ENCODE measurements around the gene ZSCAN12. TPM values are rescaled to one million over a fixed set of nuclear protein-coding genes. Genes with fewer than 3 reads are reported as not detected.

ZSCAN12 gene
- total and polyA plus RNA-seq, 2 experiments from 2014 or later = 2.0 to 7.3 TPM

- Mint-ChIP-seq H3K36me3 (ENCODE audit: low read depth) (peaks cover 43% of the 10 kb centered on the region), H3K27me3 (ENCODE audit: insufficient read depth, low read depth, poor library complexity) (peaks cover 6% of the 10 kb centered on the region), H3K27ac (peak overlapping the region; percentile 97), H3K9me3 (no peaks in the 10 kb centered on the region), H3K4me3 (peak overlapping the region; percentile 86), H3K4me1 (peaks cover 14% of the 10 kb centered on the region)
- Histone ChIP-seq H3K4me3 (peak overlapping the region; percentile 49), H3K79me2 (replicated peaks; ENCODE audit: insufficient read depth) (peaks cover 12% of the 10 kb centered on the region), H4K20me1 (replicated peaks; ENCODE audit: insufficient read depth) (peaks cover 13% of the 10 kb centered on the region; the same call in 1 of the 2 replicates), H3F3A (replicated peaks; ENCODE audit: low read depth) (peaks cover 7% of the 10 kb centered on the region; the same call in 1 of the 2 replicates), H3K36me3 (ENCODE audit: insufficient read depth) (peaks cover 12% of the 10 kb centered on the region; the same call in 1 of the 2 replicates), H3K27ac (ENCODE audit: low read depth) (peak overlapping the region; percentile 15; the same call in 1 of the 2 replicates), H3K4me1 (ENCODE audit: insufficient read depth) (peaks cover 11% of the 10 kb centered on the region), H3K4me2 (peak overlapping the region; percentile 74), H3K9me2 (ENCODE audit: insufficient read depth) (no peaks in the 10 kb centered on the region), H2AFZ (no peak overlapping the region), H3K27me3 (ENCODE audit: insufficient read depth) (no peaks in the 10 kb centered on the region)
- ATAC-seq (no peak), DNase-seq (ENCODE audit: low spot score) (no peak)
- no peak for TF ChIP-seq NANOG (IDR thresholded peaks at IDR 0.05; ENCODE audit: borderline replicate concordance)
- TF ChIP-seq, protein P1, sequence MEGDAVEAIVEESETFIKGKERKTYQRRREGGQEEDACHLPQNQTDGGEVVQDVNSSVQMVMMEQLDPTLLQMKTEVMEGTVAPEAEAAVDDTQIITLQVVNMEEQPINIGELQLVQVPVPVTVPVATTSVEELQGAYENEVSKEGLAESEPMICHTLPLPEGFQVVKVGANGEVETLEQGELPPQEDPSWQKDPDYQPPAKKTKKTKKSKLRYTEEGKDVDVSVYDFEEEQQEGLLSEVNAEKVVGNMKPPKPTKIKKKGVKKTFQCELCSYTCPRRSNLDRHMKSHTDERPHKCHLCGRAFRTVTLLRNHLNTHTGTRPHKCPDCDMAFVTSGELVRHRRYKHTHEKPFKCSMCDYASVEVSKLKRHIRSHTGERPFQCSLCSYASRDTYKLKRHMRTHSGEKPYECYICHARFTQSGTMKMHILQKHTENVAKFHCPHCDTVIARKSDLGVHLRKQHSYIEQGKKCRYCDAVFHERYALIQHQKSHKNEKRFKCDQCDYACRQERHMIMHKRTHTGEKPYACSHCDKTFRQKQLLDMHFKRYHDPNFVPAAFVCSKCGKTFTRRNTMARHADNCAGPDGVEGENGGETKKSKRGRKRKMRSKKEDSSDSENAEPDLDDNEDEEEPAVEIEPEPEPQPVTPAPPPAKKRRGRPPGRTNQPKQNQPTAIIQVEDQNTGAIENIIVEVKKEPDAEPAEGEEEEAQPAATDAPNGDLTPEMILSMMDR (conservative IDR thresholded peaks at IDR 0.05; ENCODE audit: low read depth in 2 of 2) = no peak
- TF ChIP-seq JUNB (IDR thresholded peaks at IDR 0.05; ENCODE audit: unreplicated experiment) = no peak
- TF ChIP-seq ZNF114 (CRISPR knock-in tag; IDR thresholded peaks at IDR 0.05) = no peak
- TF ChIP-seq, protein P2, sequence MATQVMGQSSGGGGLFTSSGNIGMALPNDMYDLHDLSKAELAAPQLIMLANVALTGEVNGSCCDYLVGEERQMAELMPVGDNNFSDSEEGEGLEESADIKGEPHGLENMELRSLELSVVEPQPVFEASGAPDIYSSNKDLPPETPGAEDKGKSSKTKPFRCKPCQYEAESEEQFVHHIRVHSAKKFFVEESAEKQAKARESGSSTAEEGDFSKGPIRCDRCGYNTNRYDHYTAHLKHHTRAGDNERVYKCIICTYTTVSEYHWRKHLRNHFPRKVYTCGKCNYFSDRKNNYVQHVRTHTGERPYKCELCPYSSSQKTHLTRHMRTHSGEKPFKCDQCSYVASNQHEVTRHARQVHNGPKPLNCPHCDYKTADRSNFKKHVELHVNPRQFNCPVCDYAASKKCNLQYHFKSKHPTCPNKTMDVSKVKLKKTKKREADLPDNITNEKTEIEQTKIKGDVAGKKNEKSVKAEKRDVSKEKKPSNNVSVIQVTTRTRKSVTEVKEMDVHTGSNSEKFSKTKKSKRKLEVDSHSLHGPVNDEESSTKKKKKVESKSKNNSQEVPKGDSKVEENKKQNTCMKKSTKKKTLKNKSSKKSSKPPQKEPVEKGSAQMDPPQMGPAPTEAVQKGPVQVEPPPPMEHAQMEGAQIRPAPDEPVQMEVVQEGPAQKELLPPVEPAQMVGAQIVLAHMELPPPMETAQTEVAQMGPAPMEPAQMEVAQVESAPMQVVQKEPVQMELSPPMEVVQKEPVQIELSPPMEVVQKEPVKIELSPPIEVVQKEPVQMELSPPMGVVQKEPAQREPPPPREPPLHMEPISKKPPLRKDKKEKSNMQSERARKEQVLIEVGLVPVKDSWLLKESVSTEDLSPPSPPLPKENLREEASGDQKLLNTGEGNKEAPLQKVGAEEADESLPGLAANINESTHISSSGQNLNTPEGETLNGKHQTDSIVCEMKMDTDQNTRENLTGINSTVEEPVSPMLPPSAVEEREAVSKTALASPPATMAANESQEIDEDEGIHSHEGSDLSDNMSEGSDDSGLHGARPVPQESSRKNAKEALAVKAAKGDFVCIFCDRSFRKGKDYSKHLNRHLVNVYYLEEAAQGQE (IDR thresholded peaks at IDR 0.05; ENCODE audit: unreplicated experiment) = no peak
- no peak for TF ChIP-seq CREB1 (CRISPR knock-in tag; IDR thresholded peaks at IDR 0.05; ENCODE audit: low read depth)
- TF ChIP-seq EZH2 (IDR thresholded peaks at IDR 0.05; ENCODE audit: low read depth, unreplicated experiment) = no peak
- TF ChIP-seq, protein P3, sequence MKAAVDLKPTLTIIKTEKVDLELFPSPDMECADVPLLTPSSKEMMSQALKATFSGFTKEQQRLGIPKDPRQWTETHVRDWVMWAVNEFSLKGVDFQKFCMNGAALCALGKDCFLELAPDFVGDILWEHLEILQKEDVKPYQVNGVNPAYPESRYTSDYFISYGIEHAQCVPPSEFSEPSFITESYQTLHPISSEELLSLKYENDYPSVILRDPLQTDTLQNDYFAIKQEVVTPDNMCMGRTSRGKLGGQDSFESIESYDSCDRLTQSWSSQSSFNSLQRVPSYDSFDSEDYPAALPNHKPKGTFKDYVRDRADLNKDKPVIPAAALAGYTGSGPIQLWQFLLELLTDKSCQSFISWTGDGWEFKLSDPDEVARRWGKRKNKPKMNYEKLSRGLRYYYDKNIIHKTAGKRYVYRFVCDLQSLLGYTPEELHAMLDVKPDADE (IDR thresholded peaks at IDR 0.05) = no peak
- TF ChIP-seq EZH2phosphoT487 (IDR thresholded peaks at IDR 0.05; ENCODE audit: unreplicated experiment) = no peak
- TF ChIP-seq POLR2AphosphoS5 (IDR thresholded peaks at IDR 0.05; ENCODE audit: low read depth) = no peak
- TF ChIP-seq ZNF331 (CRISPR knock-in tag; IDR thresholded peaks at IDR 0.05; ENCODE audit: low read depth) = no peak
- TF ChIP-seq ZNF462 (CRISPR knock-in tag; IDR thresholded peaks at IDR 0.05) = no peak
- TF ChIP-seq STAT1 (IDR thresholded peaks at IDR 0.05; ENCODE audit: unreplicated experiment) = no peak
Observed at GRCh38 chr6:28384143-28384533, 15.4 kb downstream of the ZSCAN12 start.

Measured in GM23338 (cell line).